GM19455 (cell line): ENCODE data around the gene SNX24.
A peak's percentile ranks its signal among the peaks of the same experiment; 100 is the strongest.

ENCODE experiments used
- ATAC-seq: cut with Tn5 transposase; IDR thresholded peaks from one replicate; pipeline ENCODE4 v1.9.1; 2021; ENCODE audit not compliant: unreplicated experiment

Gene SNX24

GRCh38 chr5:122915717-122916461 lies 70.5 kb downstream of the SNX24 start:
- peak; percentile 89 for ATAC-seq

GRCh38 chr5:122916490-122916889 lies 71.1 kb downstream of the SNX24 start:
- no peak for ATAC-seq

- ATAC-seq, result no peak
Measured at GRCh38 chr5:122919969-122920368, 74.6 kb downstream of the SNX24 start.

- no peak for ATAC-seq
Measured at GRCh38 chr5:122921826-122922225, 76.4 kb downstream of the SNX24 start.

- no peak for ATAC-seq
Measured at GRCh38 chr5:122924203-122924602, 78.8 kb downstream of the SNX24 start.

GRCh38 chr5:122924719-122925395 lies 79.4 kb downstream of the SNX24 start:
- no peak for ATAC-seq

- ATAC-seq, result no peak
Measured at GRCh38 chr5:122929001-122929400, 83.6 kb downstream of the SNX24 start.

GRCh38 chr5:122929980-122930379 lies 84.6 kb downstream of the SNX24 start:
- no peak for ATAC-seq

GRCh38 chr5:122933956-122934355 lies 88.5 kb downstream of the SNX24 start:
- no peak for ATAC-seq

GRCh38 chr5:122936088-122936487 lies 90.7 kb downstream of the SNX24 start:
- ATAC-seq, result no peak

- ATAC-seq, result no peak
Measured at GRCh38 chr5:122937914-122938313, 92.5 kb downstream of the SNX24 start.

- ATAC-seq, result no peak
Measured at GRCh38 chr5:122940890-122941289, 95.5 kb downstream of the SNX24 start.

GRCh38 chr5:122941737-122942136 lies 96.3 kb downstream of the SNX24 start:
- no peak for ATAC-seq

GRCh38 chr5:122942164-122942914 lies 96.9 kb downstream of the SNX24 start:
- no peak for ATAC-seq

- no peak for ATAC-seq
Measured at GRCh38 chr5:122943050-122943698, 97.8 kb downstream of the SNX24 start.

- ATAC-seq, result no peak
Measured at GRCh38 chr5:122944051-122944450, 98.6 kb downstream of the SNX24 start.

GRCh38 chr5:122947372-122947771 lies 102.0 kb downstream of the SNX24 start:
- ATAC-seq, result no peak

GRCh38 chr5:122947772-122948171 lies 102.4 kb downstream of the SNX24 start:
- no peak for ATAC-seq

GRCh38 chr5:122948319-122948718 lies 102.9 kb downstream of the SNX24 start:
- ATAC-seq, result no peak

- no peak for ATAC-seq
Measured at GRCh38 chr5:122951658-122952057, 106.2 kb downstream of the SNX24 start.

GRCh38 chr5:122954719-122955118 lies 109.3 kb downstream of the SNX24 start:
- ATAC-seq, result no peak
